ENCODE measurements around the gene IFNAR1.

The IFNAR1 gene

DNA sequence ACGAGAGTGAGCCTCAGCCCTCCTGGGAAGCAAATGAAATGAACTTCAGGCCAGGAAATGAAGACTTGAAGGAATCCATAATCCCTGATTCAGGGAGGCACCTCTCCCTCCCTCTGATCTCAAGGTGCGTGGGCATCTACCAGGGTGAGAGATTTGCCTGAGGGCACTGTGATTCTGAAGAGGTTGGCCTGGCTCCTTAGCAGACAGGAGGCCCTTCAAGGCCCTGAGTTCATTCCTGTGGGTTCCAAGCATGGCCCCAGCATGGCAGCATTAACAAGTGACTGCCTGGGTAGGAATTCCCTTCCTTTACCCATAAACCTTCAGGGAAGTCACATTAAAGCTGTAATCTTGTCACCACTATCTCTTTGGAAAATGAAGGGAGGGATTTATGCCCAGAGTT is 48.7 kb downstream of the IFNAR1 start:
- no peak for ATAC-seq

DNA sequence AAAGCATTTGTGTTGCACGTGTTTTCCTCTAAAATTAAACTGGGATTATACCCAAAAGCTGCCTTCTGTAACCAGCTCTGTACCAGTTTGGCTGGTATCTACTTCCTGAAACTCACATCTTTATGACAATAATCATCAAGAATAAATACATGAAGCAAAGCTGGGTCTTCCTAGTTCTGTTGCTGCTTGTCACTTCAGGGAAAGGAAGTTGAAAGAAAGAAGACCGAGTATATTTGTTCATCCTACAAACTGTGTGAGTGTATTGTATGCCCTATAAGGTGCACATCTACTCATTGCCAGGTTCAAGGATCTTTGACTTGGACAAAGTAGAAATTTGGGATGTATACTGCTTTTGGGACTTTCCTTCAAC is 49.3 kb downstream of the IFNAR1 start:
- ATAC-seq, result no peak
- TF ChIP-seq ZNF565 (CRISPR knock-in tag; conservative IDR thresholded peaks at IDR 0.05; ENCODE audit: low read depth) (no peak), PPARA (CRISPR knock-in tag; IDR thresholded peaks at IDR 0.05; ENCODE audit: borderline replicate concordance) (no peak), ZNF70 (CRISPR knock-in tag; IDR thresholded peaks at IDR 0.05) (no peak), ZFP3 (CRISPR knock-in tag; IDR thresholded peaks at IDR 0.05) (no peak), ZC3H10 (CRISPR knock-in tag; IDR thresholded peaks at IDR 0.05) (no peak), OSR1 (CRISPR knock-in tag; IDR thresholded peaks at IDR 0.05) (no peak), RARB (CRISPR knock-in tag; IDR thresholded peaks at IDR 0.05) (no peak), ESRRG (CRISPR knock-in tag; IDR thresholded peaks at IDR 0.05) (no peak)
- TF ChIP-seq, protein P1, sequence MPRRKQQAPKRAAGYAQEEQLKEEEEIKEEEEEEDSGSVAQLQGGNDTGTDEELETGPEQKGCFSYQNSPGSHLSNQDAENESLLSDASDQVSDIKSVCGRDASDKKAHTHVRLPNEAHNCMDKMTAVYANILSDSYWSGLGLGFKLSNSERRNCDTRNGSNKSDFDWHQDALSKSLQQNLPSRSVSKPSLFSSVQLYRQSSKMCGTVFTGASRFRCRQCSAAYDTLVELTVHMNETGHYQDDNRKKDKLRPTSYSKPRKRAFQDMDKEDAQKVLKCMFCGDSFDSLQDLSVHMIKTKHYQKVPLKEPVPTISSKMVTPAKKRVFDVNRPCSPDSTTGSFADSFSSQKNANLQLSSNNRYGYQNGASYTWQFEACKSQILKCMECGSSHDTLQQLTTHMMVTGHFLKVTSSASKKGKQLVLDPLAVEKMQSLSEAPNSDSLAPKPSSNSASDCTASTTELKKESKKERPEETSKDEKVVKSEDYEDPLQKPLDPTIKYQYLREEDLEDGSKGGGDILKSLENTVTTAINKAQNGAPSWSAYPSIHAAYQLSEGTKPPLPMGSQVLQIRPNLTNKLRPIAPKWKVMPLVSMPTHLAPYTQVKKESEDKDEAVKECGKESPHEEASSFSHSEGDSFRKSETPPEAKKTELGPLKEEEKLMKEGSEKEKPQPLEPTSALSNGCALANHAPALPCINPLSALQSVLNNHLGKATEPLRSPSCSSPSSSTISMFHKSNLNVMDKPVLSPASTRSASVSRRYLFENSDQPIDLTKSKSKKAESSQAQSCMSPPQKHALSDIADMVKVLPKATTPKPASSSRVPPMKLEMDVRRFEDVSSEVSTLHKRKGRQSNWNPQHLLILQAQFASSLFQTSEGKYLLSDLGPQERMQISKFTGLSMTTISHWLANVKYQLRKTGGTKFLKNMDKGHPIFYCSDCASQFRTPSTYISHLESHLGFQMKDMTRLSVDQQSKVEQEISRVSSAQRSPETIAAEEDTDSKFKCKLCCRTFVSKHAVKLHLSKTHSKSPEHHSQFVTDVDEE (CRISPR knock-in tag; IDR thresholded peaks at IDR 0.05), result no peak
- TF ChIP-seq, protein P2, sequence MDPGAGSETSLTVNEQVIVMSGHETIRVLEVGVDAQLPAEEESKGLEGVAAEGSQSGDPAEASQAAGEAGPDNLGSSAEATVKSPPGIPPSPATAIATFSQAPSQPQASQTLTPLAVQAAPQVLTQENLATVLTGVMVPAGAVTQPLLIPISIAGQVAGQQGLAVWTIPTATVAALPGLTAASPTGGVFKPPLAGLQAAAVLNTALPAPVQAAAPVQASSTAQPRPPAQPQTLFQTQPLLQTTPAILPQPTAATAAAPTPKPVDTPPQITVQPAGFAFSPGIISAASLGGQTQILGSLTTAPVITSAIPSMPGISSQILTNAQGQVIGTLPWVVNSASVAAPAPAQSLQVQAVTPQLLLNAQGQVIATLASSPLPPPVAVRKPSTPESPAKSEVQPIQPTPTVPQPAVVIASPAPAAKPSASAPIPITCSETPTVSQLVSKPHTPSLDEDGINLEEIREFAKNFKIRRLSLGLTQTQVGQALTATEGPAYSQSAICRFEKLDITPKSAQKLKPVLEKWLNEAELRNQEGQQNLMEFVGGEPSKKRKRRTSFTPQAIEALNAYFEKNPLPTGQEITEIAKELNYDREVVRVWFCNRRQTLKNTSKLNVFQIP (CRISPR knock-in tag; IDR thresholded peaks at IDR 0.05; ENCODE audit: borderline replicate concordance, low read depth), result no peak
- TF ChIP-seq, protein P3, sequence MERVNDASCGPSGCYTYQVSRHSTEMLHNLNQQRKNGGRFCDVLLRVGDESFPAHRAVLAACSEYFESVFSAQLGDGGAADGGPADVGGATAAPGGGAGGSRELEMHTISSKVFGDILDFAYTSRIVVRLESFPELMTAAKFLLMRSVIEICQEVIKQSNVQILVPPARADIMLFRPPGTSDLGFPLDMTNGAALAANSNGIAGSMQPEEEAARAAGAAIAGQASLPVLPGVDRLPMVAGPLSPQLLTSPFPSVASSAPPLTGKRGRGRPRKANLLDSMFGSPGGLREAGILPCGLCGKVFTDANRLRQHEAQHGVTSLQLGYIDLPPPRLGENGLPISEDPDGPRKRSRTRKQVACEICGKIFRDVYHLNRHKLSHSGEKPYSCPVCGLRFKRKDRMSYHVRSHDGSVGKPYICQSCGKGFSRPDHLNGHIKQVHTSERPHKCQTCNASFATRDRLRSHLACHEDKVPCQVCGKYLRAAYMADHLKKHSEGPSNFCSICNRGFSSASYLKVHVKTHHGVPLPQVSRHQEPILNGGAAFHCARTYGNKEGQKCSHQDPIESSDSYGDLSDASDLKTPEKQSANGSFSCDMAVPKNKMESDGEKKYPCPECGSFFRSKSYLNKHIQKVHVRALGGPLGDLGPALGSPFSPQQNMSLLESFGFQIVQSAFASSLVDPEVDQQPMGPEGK (CRISPR knock-in tag; IDR thresholded peaks at IDR 0.05; ENCODE audit: borderline replicate concordance), result no peak

More for the DNA sequence above, 48.7 kb downstream of the IFNAR1 start:
- TF ChIP-seq ZNF8 (CRISPR knock-in tag; IDR thresholded peaks at IDR 0.05) (no peak), ZNF70 (CRISPR knock-in tag; IDR thresholded peaks at IDR 0.05) (no peak), CSDC2 (CRISPR knock-in tag; IDR thresholded peaks at IDR 0.05) (no peak)
- TF ChIP-seq, protein P1 (CRISPR knock-in tag; IDR thresholded peaks at IDR 0.05), result no peak

DNA sequence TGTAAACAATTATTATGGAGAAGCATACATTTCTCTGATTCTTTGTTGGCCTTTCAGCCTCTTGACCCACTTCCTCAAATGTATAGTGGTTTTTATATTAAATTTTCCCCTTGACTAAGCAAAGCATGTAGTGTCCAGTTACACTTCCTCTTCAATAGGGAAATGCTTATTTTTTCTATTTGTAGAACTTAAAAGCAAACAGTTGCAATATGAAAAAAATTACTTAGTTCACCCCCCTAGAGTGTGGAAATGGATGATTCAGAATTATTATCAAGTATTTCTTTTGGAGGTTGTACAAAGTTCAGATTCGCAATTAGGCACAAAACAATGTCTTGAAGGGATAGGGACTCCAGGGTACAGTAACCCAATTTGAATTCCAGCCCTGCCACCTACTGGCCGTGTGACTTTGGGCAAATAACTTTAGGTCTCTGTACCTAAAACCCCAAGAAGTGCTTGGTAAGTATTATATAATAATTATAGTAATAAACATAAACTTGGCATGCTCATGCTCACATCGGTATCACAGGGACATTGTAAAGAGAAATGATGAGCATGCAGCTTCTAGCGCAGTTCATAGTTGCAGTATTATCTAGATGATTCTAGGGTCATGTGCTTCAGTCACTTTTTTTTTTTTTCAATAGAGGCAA is 49.8 kb downstream of the IFNAR1 start:
- peak; percentile 90 for ATAC-seq
- TF ChIP-seq ARNTL (CRISPR knock-in tag; IDR thresholded peaks at IDR 0.05; ENCODE audit: borderline replicate concordance, low read depth) (no peak), CSDC2 (CRISPR knock-in tag; IDR thresholded peaks at IDR 0.05) (no peak), ZFP3 (CRISPR knock-in tag; IDR thresholded peaks at IDR 0.05) (no peak), PPARA (CRISPR knock-in tag; IDR thresholded peaks at IDR 0.05; ENCODE audit: borderline replicate concordance) (no peak)
- TF ChIP-seq, protein P1 (CRISPR knock-in tag; IDR thresholded peaks at IDR 0.05), result no peak
- TF ChIP-seq, protein P2 (CRISPR knock-in tag; IDR thresholded peaks at IDR 0.05; ENCODE audit: borderline replicate concordance, low read depth), result no peak
- TF ChIP-seq, protein P3 (CRISPR knock-in tag; IDR thresholded peaks at IDR 0.05; ENCODE audit: borderline replicate concordance), result no peak

Measured in SK-N-SH treated with all-trans-retinoic acid at 6 μM for 48 hours (cell line).